T-helper 22 cell (primary cell): ENCODE measurements around the gene DPEP2.
"Not testable (repeated sequence)": the region's sequence is repeated elsewhere in the genome, so short reads cannot be mapped to it uniquely, and the experiment has no call there.

Experiments
- DNase-seq: peaks from one replicate; pipeline ENCODE4 v3.0.0-alpha.2; 2020; ENCODE audit warnings: low read depth

Gene DPEP2

GRCh38 chr16:67976205-67976604, 23.1 kb downstream of the DPEP2 start:
- no peak for DNase-seq

DNA sequence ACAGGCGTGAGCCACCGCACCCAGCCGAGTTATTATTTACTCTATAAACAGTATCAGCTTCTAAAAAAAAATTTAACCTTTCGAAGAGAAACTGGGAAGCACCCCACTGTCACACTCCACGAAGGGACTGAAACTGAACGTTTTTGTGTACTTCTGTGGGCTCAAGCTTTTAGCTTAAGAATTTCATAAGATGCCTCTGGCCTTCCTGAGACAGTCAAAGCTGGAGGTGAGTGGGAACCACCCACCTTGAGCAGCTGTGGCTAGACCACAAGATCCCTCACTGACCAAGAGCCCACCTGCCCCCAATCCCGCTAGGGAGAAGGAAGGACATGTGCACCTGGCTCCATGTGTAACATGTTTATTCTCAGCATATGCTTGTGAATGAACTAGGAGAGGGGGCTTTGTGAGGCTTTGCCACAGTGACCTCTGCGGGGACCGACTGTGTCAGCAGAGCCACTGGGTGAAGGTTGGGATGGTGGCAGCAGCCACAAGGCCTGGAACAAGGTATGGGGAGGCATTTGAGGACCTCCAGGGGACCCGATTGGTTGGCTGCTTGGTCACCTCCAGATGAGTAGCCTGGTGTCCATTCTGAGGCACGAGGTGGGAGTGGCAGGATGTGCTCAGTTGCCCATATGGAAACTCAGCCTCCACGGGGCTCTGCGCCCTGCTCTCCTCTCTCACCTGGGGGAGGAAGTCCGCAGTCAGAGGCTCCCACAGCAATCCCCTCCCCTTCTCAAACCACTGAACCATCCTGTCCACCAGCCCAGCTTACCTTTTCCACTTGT, 23.8 kb downstream of the DPEP2 start:
- DNase-seq: no peak

DNA sequence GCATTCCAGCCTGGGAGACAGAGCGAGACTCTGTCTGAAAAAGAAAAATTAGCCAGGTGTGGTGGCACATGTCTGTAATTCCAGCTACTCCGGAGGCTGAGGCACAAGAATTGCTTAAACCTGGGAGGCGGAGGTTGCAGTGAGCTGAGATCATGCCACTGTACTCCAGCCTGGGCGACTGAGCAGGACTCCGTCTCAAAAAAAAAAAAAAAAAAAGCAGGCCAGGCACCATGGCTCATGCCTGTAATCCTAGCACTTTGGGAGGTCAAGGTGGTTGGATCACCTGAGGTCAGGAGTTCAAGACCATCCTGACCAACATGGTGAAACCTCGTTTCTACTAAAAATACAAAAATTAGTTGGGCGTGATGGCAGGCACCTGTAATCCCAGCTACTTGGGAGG, 27.0 kb downstream of the DPEP2 start:
- DNase-seq: not testable (repeated sequence)

DNA sequence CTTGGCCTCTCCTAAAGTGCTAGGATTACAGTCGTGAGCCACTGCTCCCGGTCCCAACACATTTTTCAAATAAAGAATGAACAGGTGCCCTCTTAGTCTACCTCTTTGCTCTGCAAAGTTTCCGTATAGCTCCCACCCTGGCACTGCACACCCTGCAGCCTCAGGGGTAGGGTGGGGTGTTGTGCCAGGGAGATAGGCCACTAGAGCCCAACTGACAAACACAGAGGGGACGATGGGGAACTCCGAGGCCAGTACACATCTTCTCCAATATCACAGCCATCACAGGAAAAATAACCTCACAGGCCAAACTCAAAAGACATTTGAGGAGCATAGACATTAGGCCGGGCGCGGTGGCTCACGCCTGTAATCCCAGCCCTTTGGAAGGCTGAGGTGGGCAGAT, 28.2 kb downstream of the DPEP2 start:
- DNase-seq: no peak

- DNase-seq: no peak
Measured at GRCh38 chr16:67969254-67970039, 29.8 kb downstream of the DPEP2 start.

DNA sequence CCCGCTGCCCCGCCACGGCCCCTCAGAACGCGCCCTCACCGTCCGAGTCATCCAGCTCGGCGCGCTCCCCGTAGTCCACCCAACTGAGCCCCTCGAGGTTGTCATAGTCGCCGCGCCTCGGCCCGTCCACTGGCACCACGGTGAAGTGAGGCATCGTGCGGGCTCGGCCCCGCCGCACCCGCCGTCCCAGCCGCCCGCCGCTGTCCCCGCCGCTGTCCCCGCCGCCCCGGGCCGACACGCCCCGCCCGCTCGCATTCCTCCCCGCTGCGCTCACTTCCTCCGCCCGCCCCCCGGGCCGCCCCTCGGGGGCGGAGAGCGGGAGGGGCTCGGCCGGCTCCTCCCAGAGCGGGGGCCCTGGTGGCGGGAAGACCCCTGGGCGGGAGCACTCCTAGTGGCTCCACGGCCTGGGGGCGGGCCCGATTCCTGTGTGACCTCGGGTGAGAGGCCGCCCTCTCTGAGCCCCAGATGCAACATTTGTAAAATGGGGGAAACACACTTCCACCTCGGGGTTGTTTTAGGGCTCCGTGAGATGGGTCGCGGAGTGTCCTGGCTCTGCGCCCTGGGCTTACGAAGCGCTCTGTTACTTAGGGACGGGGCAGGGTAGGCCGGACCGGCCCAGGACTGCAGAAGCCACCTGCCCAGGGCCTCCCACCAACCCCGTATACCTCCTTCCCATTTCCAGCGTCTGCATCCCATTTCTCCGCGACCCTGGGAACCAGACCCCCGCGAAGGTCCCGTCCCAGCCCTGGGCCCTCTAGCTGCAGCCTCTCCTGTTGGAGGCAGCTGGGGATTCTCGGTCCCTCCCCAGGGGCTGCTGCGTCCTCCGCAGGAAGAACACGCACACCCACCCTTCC, 30.7 kb downstream of the DPEP2 start, which contains the start of gene SLC12A4:
Gene SLC12A4, minus strand, starts transcription at position 238 of the 854 bp plus-strand sequence. Its CDS starts 84 bp downstream, at position 154.
- DNase-seq: peak; percentile 84

- peak; percentile 21 for DNase-seq
Measured at GRCh38 chr16:67967958-67968399, 31.3 kb downstream of the DPEP2 start.

DNA sequence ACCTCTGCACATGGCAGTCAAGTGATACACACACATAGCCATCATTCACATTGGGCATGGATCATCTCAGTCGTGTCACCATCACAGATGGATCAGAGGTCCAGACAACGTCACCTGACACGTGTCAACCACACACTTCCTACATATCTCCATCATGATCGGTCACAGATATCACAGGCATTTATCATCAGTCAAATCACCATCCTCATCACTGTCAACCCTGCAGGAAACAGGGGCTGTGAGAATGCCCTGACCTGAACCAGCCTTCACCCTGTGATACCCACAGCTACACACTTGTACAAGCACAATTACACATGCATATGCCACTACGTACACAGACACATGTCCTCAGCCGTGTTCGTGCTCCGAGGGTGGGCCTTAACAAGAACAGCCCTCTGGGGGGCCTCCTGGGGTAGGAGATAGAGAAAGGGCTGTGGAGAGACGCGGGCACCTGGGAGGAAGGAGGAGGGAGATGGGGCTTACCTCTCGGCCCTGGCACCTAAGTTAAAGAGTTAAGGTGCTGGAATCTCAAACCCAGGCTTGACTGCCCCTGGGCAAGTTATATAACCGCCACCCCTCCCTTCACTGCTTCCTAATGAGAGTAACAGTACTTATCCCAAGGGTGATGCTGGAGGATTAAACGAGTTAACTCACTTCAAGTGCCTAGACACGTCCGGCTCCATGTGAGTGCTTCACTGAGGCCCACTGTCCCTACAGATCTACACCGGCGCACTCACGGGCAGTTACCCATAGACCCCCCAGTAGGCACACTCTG, 31.9 kb downstream of the DPEP2 start:
- DNase-seq: peak; percentile 21

- DNase-seq: no peak
Measured at GRCh38 chr16:67966549-67967182, 32.6 kb downstream of the DPEP2 start.

GRCh38 chr16:67965668-67966548, 33.4 kb downstream of the DPEP2 start:
- no peak for DNase-seq

GRCh38 chr16:67964477-67965131, 34.7 kb downstream of the DPEP2 start:
- DNase-seq: no peak

DNA sequence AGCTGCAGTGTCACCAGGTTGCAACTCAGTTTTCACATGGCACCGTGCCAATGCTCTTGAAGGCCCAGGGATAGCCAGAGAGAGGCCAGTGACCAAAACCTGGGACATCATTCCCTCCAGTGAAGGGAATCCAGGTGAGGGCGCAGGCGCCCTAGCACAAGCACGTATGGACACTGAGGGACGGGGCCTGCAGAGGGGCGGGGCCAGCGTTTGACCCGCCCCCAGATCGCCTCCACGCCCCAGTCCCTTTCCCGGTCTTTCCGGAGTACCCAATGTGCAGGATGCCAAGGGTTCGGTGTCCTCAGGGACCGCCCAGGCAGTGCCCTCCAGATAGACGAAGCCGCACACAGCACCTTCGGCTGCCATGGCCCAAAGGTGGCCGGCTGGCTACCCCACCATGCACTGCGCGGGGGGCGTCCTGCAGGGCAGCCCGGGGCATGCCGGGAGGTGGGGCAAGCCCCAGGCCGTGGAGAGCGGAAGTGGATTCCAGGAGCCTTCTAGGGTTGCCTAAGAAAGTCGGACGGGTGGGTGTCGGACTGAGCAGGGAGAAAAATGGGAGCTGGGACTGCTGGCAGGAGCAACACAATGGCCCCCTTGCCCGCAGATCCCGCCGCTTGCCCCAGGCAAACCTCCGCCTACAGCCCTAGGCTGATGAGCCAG, 35.5 kb downstream of the DPEP2 start:
- no peak for DNase-seq

- DNase-seq: no peak
Measured at GRCh38 chr16:67963292-67963661, 36.0 kb downstream of the DPEP2 start.

GRCh38 chr16:67962135-67962534, 37.1 kb downstream of the DPEP2 start:
- DNase-seq: no peak

DNA sequence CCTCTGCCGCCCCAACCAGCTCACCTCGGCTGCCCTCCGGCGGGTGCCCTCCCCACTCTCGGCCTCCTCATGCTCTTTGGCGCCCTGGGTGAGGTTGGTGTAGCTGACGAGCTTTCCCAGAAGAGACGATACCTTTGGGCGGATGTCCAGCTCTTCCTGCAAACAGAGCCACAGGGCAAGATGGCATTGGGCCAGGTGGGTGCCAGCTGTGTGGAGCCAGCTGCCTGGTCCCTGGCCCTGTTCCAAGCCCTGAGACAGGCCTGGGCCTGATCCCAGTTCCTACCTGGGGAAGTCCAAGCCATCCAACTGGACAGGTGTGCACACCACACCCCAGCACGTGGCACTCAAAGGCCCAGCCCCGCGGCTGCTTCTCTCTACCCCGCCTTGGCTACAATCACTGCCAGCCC, 37.7 kb downstream of the DPEP2 start:
- DNase-seq: no peak

GRCh38 chr16:67959536-67960329, 39.6 kb downstream of the DPEP2 start:
- no peak for DNase-seq

DNA sequence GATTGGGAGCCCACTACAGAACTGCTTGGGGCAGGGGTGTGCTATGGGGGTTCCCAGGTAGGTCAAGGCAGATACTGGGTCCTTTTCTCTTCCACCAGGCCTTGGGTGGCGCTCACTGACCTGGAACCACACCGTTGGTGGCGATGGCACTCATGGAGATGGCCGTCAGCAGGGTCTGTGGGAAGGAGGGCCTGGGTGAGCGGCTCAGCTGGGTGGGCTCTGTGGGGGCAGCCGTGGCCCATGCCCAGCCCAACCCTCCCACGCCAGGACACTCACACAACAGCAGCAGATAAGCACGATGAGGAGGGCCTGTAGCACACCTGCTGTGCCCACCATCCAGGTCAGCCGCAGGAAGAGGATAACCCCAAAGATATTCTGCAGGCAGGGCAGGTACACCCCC, 41.7 kb downstream of the DPEP2 start:
- no peak for DNase-seq
